Right lobe of liver (tissue), 6 donors: Measurements from ENCODE around the gene ACTL6B. TPM values are rescaled to one million over a fixed set of nuclear protein-coding genes. Genes with fewer than 3 reads are reported as not detected.

Experiments used
- ATAC-seq, 4 donors: fragments of 200-7000 bp; cut with Tn5 transposase; one replicate each; pipeline ENCODE4 v1.9.1; 2020; ENCODE audit warnings: mild to moderate bottlenecking in 4 of 4, moderate library complexity in 4 of 4
- DNase-seq, 3 donors: peaks; one replicate each; pipeline ENCODE4 v3.0.0-alpha.2; 2020
- H3K27ac ChIP-seq, 3 donors: fragments of 200-600 bp; one replicate each; pipeline ENCODE4 v1.8.0; 2022
- H3K27me3 ChIP-seq, 2 donors: fragments of 200-600 bp; one replicate each; pipeline ENCODE4 v1.8.0; 2022
- H3K36me3 ChIP-seq, 4 donors: fragments of 200-600 bp; sonication (generic) in 1 of 4; one replicate each; pipeline versions ENCODE4 v1.5.1 to v1.8.0; 2017 to 2022; ENCODE audit warnings: control low read depth in 1 of 4
- H3K4me1 ChIP-seq, 4 donors: fragments of 200-600 bp; sonication (generic) in 1 of 4; one replicate each; pipeline versions ENCODE4 v1.5.1 to v1.8.0; 2017 to 2022; ENCODE audit warnings: control low read depth in 1 of 4
- H3K4me3 ChIP-seq, 3 donors: fragments of 200-600 bp; one replicate each; pipeline ENCODE4 v1.8.0; 2022
- H3K9me3 ChIP-seq, 4 donors: fragments of 200-600 bp; sonication (generic) in 1 of 4; one replicate each; pipeline versions ENCODE4 v1.5.1 to v1.8.0; 2017 to 2022; ENCODE audit warnings: control low read depth in 1 of 4
- CTCF ChIP-seq, 4 donors: fragments of 200-600 bp in 3 of 4; fragments of 450-650 bp in 1 of 4; IDR thresholded peaks; one replicate each; pipeline versions ENCODE4 v1.5.1 to v1.8.0; 2016 to 2022; ENCODE audit warnings: antibody characterized with exemption in 4 of 4, mild to moderate bottlenecking in 2 of 4
- POLR2A ChIP-seq: fragments of 450-650 bp; IDR thresholded peaks from one replicate; pipeline ENCODE4 v1.6.1; 2017; ENCODE audit warnings: antibody characterized with exemption, mild to moderate bottlenecking
- WGBS: methylation state at CpG from one replicate; pipeline ENCODE4 v1.1.6; 2018; ENCODE audit warnings: low coverage, low lambda C conversion rate; ENCODE audit not compliant: insufficient coverage; ENCODE audit errors: missing lambda C conversion rate; 5-methylcytosine and 5-hydroxymethylcytosine counted together
- intact Hi-C, 2 donors: fragments of 100-400 bp; cut with DNase I; formaldehyde crosslinking; loops; one replicate each; pipeline versions ENCODE4 v1.11.2 to v1.14.1; 2022
- total RNA-seq, 6 experiments: library from RNA; depleted of rRNA in 2 of 6; stranded (reverse); fragments of >200 nt in 2 of 6; fragmentation: NEBNext Ultra II Directional in 3 of 6; extraction: Animal tissue kit (Norgen Biotek cat#: 25700) in 3 of 6; gene quantifications; one replicate each; pipeline versions ENCODE4 v1.1.0 to v1.2.4, GENCODE V29; 2016 to 2023
- donor health status: DM: no; HTN: yes; CAD: no.
- donor health status: DM: no; HTN: no; CAD: no.
- donor health status: DM: no; HTN: no; CAD: no.
- donor health status: DM: no; HTN: yes; CAD: no.
- donor health status: DM: no; HTN: yes; CAD: no.

ACTL6B gene
- total RNA-seq, 6 experiments from 2014 or later: not detected

DNA sequence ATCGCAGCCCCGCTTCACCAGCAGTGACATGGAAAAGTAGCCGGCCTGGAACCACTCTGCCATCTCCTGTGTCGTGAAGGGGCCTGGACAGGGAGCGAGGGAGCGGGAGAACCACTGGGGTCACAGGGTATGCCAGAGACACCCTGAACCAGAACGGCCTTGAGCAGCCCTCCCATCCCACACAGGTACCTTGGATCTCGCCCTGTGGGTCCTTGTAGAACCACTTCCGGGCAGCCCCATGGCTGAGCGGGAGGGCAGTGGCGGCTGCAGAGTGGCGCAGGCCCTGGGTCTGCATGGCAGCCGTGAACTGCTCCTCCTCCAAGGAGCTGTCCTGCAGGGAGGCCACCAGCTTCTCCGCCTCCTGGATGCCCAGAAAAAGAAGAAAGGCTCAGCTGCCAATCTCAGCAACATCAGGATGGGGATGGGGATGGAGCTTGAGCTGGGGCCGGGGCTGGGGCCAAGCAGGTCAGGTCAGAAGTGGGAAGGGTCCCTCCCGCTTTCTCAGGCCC is 28.3 kb upstream of the ACTL6B start:
- no peak overlapping the region for H3K27ac ChIP-seq
- WGBS: no CpG with 5 or more reads among the region's 16 CpGs
- DNase-seq: no peak
- ATAC-seq: no peak
- TF ChIP-seq CTCF (IDR thresholded peaks at IDR 0.05) (no peak), POLR2A (no peak)
- no peaks in the 10 kb centered on the region for H3K27me3 ChIP-seq
- H3K36me3 ChIP-seq: peaks cover 0 to 77% (median 32%) of the 10 kb centered on the region in 4 donors
- H3K4me3 ChIP-seq: no peak overlapping the region
- no peaks in the 10 kb centered on the region for H3K9me3 ChIP-seq
- intact Hi-C loops: loop anchor here (10.0 kb wide), 3 partner anchors 50 to 210 kb away; partner anchors contain the start of gene TSC22D4 (in 2 of the 2)
- H3K4me1 ChIP-seq: peaks cover 0 to 5% (median 0%) of the 10 kb centered on the region in 4 donors

- Histone ChIP-seq H3K4me3 (no peak overlapping the region), H3K27ac (no peak overlapping the region), H3K4me1 (peaks cover 0 to 5% (median 0%) of the 10 kb centered on the region in 4 donors), H3K36me3 (peaks cover 0 to 78% (median 32%) of the 10 kb centered on the region in 4 donors), H3K9me3 (no peaks in the 10 kb centered on the region), H3K27me3 (no peaks in the 10 kb centered on the region)
- 80% methylated on average over 1 of the region's 37 CpGs for WGBS
- ATAC-seq: no peak
- TF ChIP-seq CTCF (IDR thresholded peaks at IDR 0.05) (no peak), POLR2A (no peak)
- intact Hi-C loops: loop anchor here (10.0 kb wide), 3 partner anchors 49 to 209 kb away; partner anchors contain the start of gene TSC22D4 (in 2 of the 2)
- peak in 1 of 3 donors; percentile 52 for DNase-seq
Measured at GRCh38 chr7:100683659-100684533, 27.6 kb upstream of the ACTL6B start.

GRCh38 chr7:100682991-100683658 is 26.9 kb upstream of the ACTL6B start:
- DNase-seq: peak in 1 of 3 donors; percentile 53
- Histone ChIP-seq H3K4me3 (no peak overlapping the region), H3K27me3 (no peaks in the 10 kb centered on the region), H3K9me3 (no peaks in the 10 kb centered on the region), H3K4me1 (peaks cover 0 to 5% (median 0%) of the 10 kb centered on the region in 4 donors), H3K27ac (no peak overlapping the region), H3K36me3 (peaks cover 6 to 81% (median 34%) of the 10 kb centered on the region in 4 donors)
- WGBS: 94% methylated on average over 11 of the region's 28 CpGs
- intact Hi-C loops: loop anchor here (10.0 kb wide), 3 partner anchors 48 to 208 kb away; partner anchors contain the start of gene TSC22D4 (in 2 of the 2)
- TF ChIP-seq CTCF (IDR thresholded peaks at IDR 0.05) (no peak), POLR2A (no peak)
- ATAC-seq: no peak

DNA sequence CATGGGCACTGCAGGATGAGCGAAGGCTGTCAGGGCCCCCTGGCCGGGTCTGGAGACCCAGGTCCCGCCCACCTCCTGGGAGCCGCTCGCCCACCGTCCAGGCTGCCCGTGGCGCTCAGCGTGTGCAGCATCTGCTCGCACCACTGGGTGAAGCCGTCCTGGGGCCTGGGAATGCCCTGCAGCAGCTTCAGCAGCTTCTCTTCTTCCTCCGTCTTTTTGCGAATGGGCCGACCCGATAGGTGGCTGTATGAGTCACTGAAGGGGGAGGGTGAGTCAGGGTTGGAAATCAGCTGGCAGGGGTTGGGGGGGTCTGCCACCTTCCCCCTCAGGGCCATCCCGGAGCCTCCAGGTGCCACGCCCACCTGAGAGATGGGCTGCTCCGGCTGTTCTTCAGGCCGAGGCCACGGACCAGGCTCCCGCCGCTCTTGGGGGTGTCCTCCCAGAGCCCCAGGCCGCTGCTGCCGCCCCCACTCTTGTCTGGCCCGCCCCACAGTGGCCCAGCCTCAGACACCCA is 26.0 kb upstream of the ACTL6B start:
- Histone ChIP-seq H3K36me3 (peaks cover 6 to 82% (median 36%) of the 10 kb centered on the region in 4 donors), H3K4me1 (peaks cover 0 to 5% (median 0%) of the 10 kb centered on the region in 4 donors), H3K4me3 (no peak overlapping the region), H3K27ac (no peak overlapping the region), H3K27me3 (no peaks in the 10 kb centered on the region), H3K9me3 (no peaks in the 10 kb centered on the region)
- DNase-seq (peak in 1 of 3 donors; percentile 48), ATAC-seq (no peak)
- WGBS: 60% methylated on average over 1 of the region's 25 CpGs
- intact Hi-C loops: loop anchor here (10.0 kb wide), 3 partner anchors 47 to 207 kb away; partner anchors contain the start of gene TSC22D4 (in 2 of the 2)
- TF ChIP-seq POLR2A: no peak
- no peak for TF ChIP-seq CTCF (IDR thresholded peaks at IDR 0.05)
